GM18517 (cell line): Measurements from ENCODE around the gene HES1.

Experiments
- ATAC-seq: cut with Tn5 transposase; IDR thresholded peaks from one replicate; pipeline ENCODE4 v1.9.1; 2021; ENCODE audit warnings: mild to moderate bottlenecking, moderate library complexity; ENCODE audit not compliant: unreplicated experiment

Gene HES1

DNA sequence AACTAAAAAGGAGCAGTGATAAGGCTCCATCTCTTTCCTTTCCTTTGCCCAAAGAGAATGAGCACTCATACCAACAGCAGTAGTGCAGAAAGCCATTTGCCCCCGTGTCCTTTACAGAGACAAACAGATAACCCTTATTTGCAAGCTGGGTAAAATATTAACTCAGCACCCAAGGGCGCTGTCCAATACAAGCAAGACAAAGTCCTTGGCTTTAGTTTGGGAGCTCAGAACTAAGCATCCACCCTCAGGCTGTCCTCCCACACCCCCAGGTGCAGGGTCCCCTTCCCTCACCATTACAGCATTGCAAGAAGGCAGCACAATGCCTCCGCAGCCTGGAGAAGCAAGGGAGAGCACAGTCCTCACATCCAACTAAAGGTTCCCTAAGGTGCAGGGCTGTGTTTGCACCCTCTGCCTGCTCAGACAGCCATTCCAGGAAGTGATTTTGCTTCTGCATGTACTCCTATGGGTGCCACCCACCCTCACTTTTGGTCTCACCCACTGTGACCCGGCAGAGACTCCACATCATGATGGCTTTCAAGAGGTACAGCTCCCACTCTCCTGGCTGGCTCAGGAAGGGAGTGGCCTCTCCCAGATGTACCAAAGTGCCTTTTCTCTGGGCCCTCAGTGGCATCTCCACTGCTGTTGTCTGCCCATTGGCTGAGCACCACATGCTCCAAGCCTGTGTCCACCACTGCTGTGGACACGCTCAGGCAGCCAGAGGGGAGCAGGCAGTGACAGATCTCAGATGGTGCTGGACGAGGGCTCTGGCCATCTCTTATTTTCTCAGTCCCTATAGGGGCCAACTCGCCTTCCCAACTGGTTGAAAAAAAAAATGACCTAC, 34.1 kb upstream of the HES1 start:
- ATAC-seq, result peak; percentile 27

DNA sequence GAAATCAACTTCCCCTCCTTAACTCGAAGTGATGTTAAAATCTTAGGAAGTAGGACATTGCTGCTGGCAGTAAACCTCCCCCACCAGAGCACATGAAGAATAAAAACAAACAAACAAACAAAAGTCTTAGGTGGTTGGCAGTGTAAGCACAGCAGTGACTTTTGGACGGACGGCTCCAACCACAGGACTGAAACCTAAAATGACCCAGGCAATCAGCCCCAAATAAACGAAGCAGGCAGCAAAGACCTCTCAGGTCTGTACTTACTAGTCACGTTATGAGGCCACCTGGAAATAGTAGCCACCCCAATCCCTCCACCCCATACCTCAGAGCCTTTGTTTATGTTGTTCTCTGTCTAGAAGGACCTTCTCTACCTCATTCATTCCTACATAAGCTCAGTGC, 33.5 kb upstream of the HES1 start:
- peak; percentile 38 for ATAC-seq

DNA sequence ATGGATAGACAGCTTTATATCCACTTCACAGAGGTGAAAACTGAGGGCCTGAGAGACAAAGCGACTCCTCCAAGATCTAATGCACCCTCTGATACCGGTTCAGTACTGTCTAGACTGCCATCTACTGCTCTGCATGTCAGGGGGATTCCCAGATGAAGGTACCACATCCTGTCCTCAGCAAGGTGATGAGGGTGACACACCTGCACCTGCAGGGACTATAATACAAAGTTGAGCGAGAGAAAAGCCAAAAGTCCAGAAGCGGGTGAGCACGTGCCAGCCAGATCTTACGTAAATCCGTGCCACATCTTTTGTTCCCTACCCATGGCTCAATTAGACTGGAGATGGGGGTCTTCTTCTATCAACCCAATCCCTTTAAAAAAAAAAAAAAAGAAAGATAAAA, 32.4 kb upstream of the HES1 start:
- peak; percentile 25 for ATAC-seq

DNA sequence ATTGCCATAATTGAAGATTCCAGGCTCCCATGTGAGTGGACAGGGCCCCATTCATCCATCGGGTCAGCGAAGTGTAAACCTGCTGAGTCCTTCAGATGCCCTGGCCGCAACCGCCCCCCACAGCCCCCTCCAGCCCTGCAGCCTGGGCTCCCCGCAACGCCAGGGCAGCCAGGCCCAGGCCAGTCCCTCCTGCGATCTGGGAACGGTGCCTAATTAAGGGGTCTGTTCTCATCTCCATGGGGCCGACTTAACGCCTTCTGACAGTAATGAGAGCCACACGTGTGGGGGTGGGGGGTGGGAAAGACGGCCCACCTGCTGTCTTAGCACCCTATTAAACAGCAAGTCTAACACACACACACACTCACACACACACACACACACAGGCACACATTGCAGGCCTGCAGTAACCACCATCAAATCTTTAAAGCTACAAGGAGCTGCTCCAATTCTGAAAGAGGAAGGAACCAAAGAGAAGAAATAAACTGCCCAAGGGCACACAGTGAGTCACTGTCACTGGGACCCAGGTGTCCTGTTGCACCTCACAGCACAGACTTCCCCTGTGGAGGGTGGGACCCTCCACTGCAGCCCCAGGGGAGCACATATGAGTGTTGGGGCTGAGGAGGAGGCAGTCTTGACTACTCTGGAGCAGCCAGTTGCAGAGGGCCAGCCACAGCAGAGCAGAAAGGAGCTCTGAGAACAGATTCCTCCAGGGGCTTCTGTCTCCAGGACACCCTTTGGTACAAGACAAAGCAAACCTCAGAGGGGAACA, 31.8 kb upstream of the HES1 start:
- no peak for ATAC-seq

DNA sequence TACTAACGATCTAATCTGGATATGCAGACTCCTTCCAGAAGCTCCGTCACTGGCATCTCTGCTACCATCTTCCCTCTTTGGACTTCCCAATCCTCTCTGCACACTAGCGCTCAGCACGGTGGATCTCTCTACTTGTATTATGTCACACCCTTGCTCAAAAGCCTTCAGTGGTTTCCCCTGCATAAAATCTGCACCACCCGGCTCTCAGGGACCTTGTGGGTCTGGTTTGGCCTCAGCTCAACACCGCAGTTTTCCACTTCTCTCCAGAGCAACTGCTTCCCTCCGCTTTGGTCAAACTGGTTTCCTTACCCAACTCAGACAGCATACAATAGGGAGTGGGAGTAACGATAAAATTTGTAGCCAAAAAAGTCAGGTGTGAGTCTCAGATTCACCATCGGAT, 30.7 kb upstream of the HES1 start:
- ATAC-seq, result no peak

DNA sequence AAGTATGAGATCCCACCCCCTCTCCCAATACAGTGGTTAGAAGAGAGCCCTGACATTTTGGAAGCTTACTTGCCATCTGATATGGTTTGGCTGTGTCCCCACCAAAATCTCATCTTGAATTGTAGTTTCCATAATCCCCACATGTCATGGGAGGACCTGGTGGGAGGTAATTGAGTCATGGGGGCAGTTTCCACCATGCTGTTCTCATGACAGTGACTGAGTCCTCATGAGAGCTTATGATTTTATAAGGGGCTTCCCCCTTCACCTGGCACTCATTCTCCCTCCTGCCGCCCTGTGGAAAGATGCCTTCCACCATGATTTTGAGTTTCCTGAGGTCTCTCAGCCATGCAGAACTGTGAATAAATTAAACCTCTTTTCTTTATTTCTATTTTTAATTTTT, 28.8 kb upstream of the HES1 start:
- no peak for ATAC-seq

DNA sequence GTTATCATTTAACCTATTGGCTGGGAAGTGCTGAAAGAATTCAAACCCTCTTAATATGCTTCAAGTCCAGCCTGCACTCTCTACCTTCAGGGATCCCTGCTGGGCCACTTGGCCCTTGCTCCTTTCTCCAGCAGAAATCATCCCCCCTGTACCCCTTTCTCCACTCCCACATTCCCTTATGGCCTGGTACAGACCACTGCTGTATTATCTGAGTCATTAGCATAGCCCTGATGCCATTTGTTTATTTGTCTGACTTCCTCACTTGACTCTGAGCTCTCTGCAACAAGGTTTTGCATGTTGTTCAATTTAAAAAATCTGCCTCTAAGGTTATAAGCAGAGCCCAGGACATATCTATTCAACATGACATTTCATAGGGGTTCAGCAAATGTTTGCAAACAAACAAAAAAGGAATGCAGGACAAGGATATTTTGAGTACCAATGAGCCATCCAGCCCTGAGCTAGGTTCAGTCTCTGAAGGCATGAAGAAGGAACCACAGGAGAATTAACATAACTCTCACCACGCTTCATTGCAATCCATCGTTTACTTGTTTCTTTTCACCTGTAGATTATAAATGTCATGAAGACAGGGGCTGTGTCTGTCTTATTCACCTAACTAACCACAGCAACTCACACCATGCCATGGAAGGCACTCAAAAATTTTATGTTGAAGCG, 26.6 kb upstream of the HES1 start:
- ATAC-seq, result no peak

DNA sequence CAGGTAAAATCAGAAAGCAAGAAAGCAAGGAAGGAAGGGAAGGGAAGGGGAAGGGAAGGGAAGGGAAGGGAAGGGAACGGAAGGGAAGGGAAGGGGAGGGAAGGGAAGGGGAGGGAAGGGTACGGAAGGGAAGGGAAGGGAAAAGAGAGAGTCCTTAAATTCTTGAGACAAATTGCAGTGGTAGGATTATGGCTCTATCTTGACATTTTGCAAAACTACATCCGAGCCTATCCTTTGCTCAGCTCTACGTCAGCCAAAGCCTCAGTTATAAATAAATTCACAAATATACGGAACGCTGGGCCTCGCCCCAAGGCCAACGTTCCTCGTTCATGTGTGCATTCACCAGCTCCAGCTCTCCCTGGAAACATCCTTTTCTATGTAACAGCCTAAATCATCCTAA, 25.5 kb upstream of the HES1 start:
- no peak for ATAC-seq

DNA sequence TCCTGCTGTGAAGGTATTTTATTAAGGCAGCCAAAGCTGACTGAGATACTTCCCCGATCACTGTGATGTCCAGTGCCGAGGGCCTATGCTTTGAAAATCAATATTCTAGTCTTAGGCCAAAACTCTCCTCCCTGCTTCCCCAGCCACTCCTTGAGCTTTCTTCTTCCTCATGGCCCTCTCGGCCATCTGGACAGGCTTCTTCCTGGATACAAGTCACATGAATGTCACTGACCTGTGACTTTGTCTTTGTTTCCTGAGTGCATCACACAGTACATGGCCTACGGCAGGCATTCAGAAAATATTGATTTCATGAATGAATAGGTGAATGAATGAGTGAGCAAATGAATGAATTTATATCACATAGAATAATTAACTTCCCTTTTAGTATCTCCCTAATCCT, 24.6 kb upstream of the HES1 start:
- no peak for ATAC-seq

DNA sequence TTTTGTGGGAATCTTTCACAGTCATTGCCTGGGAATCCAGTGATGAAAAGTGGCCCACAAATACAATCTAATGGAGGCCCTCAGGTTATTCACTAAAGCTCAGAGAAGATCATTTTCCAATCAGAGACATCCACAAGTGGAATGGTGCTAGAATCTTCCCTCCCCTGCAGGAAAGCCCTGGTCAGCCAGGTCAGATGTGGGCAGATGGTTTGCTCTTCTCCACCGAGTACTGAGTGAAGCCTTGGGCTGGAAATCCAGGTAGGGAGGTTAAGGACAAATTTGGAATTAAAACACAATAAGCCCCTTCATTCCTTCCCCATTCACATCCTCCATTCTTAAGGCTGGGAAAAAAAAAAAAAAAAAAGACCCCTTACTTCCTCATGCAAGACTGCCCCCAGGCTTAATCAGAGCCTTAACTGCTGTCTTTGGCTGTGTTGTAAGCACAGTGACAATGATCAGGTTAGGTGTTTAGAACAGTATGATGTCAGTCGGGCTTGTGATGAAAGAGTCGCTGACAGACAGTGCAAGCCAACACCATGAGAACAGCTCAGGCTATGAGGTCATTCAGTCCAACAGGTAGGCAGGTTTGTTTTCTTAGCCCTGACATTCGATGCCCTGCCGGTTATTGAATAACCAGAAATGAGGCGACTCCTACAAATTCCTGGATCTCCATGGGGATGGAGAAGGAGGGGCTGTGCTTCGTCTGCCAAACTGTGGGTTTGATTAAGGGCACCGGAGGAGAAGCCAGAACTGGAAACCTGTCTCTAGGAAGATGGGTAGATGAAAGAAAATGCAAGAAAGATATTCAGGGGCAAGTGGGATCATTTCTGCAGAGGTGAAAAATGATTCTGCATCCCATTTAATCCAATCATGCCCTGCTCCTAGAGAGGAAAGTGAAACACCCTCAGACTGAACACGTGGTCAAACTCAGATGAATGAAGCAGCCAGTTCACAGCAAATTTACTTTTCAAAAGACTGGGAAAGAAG, 23.5 kb upstream of the HES1 start:
- ATAC-seq, result no peak

DNA sequence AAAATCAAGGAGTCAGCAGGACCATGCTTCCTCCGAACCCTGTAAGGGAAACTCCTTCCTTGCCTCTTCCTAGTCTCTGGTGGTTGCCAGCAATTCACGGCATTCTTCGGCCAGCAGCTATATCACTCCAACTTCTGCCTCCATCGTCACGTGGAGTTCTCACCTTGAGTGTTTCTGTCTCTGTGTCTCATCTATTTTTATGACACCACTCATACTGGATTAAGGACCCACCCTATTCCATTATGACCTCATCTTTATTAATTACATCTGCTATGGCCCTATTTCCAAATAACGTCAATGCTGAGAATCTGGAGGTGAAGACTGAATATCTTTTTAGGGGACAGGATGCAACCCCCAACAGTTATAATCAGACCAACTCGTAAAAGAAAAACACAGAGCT, 21.8 kb upstream of the HES1 start:
- no peak for ATAC-seq

DNA sequence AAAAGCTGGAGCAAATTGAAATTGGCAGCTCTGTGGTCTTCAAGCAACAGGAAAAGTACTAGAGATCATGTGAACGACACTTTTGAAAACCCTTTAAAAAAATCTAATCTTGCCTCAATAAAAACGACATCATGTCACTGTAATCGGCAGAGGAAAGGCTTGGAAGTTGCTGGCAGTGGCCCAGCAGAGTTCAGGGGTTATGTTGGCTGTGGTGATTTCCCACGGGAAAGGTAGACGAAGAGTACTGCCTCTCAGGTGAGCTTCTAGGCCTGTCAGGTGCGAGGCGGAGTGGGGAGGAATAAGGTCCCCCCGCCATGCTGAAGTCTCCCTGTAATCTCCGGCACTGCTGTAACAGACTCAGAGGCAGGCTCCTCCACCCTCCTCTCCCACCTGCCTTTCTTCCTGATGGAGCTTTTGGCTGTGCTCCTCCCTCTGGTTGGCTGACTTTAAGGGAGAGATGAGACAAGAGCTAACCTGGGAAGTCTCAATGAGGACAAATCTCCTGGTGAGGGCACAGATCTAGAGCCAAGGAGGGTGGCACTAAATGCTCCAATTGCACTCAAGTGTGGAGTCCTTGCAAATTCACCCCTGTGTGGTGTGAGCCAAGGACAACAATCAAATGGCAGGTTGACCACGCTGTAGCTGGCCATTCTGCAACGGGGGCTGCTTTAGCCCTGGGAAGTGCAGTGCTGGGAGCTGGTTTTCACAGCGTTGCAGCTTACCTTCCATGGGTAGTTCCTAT, 18.7 kb upstream of the HES1 start:
- ATAC-seq, result no peak

DNA sequence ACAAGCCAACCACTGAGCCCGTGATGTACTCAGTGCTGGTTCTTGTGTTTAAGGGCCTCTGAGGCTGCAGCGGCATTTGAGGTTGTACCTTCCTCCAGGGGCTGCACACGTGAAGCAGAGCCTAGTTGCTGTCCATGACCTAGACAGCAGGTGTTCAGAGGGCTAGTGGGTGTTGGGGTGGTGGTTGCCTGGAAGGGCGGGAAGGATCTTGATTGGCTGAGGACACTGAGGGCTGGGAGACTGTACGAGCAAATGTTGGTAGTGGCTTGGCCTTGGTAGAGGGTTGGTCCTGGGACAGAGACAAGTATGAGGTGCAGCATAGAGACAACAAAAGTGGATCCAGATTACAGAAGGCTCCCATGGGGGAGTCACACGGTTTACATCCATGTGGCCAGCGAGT, 17.0 kb upstream of the HES1 start:
- no peak for ATAC-seq

DNA sequence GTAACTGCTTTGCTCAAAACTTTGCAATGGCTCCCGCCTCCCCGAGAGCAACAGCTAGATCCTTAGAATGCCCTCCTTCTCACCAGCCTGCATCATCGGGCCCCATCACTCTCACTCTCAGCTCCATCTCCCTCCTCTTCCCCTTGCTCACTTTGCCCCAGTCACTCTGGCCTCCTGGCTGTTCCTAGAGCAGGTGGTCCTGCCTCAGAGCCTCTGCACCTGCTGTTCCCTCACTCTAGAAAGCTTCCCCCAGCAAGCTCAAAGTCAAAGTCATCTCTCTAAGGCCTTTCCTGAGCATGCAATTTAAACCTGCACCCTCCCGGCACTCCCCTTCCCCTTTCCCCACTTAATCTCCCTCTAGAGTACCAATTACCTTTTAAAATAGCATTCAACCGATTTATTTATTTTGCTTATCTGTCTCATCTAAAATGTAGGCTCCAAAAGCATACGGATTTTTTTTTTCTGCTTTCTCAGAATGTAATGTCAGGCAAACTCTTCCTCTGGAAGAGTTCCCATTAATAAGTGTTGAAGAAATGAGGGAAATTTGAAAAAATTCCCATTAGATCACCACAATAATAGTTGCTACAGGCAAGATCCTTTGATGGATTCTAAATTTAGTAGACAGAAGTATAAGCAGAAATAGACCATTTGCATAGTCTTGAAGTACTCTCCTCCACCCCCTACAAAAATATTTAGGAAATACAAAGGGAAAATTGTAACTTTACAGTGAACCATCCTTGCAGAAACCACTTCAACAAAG, 15.9 kb upstream of the HES1 start:
- ATAC-seq, result no peak

DNA sequence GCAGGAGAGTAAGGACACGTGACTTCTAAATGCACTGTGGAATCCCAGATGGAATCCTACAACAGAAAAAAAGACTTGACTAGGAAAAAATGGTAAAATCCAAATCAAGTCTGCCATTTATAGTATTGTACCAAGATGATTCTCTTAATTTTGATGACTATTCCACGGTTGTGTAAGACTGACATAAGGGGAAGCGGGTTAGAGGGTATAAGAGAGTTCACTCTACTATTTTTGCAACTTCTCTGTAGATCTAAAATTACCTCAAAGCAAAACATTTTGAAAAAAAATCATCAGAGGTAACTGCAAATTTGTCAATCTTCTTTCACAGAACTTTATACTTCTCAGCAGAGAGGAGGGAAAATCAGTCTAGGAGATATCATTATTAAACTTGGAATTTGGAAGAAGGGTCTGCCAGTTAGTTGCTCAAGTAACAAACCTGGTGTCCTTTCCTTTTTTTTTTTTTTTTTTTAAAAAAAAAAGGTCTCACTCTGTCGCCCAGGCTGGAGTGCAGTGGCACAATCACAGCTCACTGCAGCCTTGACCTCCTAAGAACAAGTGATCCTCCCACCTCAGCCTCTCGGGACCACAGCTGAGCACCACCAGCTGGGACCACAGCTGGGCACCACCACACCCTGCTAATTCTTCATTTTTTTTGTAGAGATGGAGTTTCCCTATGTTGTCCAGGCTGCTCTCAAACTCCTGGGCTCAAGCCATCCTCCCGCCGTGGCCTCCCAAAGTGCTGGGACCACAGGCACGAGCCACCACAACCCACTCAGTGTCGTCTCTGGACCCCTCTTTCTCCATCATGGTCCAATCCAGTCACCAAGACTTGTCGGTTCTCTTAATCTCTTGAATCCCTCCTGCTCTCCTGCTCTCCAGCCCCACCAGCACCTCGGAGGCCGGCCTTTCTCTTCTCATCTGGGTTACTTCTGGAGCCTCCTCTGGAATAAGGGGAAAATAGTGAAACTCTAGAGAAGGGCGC, 14.9 kb upstream of the HES1 start:
- no peak for ATAC-seq

DNA sequence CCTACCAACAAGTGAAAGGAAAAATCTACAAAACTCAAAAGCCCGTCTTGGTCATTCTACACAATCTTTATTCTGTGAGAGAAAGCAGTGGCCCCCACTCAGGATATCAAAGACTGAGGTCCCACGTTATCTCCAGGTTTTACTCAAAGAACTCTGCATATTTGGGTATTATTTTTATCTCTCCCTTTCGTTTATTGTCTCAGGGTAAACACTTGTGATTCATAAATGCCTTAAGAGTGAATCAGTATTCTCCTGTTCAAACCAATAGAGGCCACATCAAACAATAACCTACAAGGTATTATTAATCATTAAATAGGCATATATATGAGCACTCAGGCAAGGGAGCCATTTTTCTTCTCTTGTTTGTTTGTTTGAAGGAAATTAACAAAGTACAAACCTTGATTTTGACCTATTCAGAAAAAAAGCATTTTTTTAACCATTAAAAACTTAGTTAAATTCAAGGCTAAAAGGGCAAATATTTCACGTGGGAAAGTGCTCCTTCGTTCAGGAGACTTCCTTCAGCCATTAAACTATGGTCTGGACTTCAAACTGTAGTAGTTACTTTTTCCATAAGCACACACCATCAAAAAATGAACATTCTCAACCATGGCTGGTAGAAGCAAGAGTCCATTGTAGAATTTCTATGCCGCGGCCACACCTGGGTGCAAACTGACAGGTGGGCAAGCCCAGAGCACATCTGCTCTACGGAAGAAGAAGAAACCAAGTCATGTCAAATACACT, 13.9 kb upstream of the HES1 start:
- ATAC-seq, result no peak

DNA sequence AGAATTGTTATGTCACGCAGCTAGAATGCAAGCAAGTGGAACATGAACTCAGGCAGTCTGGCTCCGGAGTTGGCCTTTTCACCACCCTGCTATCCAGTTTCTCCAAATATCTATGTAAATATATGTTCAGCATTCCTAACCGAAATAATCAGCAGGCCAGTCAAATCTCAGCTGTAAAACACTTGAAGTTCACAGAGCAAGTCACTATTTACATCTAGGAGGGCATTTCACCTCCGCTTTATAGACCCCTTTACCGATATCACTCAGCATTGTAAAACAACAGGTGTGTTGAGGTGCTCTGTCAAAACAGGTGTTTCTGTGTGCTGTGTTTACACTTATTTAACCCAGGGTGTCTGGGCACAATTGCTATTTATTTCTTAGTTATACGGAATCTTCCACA, 12.2 kb upstream of the HES1 start:
- no peak for ATAC-seq
